GM15510 (cell line): Measurements from ENCODE around the gene DNM1.

Experiments
- POLR2A ChIP-seq: IDR thresholded peaks from 3 replicates; pipeline ENCODE4 v1.6.1; 2011; ENCODE audit warnings: borderline replicate concordance; ENCODE audit not compliant: insufficient read length; ENCODE audit errors: extremely low read depth

Gene DNM1

DNA sequence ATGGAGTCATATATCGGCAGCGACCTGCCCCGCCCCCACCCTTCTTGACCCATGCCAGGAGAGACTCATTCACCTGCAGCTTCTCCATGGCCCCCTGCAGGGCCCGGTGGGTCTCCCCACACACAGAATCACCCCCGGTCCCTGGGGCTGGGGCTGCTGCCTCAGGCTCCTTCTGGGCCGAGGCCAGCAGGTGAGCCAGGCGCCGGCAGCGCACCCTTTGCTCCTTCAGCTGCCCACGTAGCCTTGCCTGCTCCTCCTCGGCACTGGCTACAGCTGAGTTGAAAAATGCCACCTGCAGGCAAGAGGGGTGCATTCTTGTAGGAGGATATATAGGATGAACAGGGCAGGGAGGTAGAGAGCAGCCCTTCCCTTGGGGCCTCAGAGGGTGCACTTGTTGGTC, 54.7 kb downstream of the DNM1 start:
- no peak for TF ChIP-seq POLR2A

DNA sequence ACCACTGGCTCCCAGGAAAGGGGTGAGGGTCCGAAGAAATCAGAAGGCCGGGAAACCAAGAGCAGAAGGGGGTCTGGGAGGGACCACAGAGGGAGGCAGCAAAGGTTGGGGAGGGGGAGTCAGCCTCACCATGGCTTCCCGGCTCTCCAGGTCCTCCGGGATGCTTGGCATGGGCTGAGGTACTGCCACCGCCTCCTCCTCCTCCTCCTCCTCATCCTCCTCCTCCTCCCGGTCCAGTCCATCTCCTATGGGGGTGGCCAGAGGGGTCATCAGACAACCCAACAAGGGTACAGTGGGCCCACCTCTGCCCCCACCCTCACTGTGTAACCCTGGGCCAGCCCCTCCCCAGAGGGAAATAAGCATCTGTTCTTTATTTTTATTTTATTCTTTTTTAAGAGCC, 55.1 kb downstream of the DNM1 start:
- TF ChIP-seq POLR2A: no peak

DNA sequence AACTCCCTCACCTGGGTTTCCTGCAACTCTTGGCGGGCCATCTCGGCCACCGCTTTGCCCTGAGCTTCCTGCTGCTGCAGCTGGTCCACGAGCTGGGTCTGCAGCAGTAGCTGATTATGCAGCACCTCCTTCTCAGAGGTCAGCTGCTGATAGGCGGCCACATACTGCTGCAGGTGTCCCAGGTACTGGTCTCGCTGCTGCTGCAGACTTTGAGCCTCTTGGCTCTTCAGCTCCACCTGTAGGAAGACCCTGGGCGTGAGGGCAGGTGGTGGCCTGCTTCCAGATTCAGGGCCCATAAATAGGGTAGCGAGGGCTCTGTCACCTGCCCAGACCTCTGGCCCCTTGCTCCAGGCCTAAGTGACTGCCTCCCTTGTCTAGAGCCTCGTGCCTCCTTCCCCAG, 56.0 kb downstream of the DNM1 start:
- no peak for TF ChIP-seq POLR2A

DNA sequence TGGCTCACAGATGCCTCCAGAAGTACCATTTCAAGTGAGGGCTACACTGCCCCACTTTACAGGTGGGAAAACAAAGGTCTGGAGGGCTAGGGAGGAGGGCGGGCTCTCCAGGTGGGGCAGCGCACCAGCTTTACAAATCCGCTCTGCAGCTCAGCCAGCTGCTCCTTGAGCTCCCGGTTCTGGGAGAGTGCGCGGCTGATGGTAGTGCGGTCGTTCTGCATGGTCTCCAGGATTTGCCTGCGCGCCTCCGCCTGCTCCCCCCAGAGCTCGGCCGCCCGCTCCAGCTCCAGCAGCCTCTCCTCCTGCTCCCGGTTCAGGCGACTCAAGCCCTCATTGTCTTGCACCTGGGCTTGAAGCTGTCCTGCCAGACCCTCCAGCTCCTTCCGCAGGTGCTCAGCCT, 57.2 kb downstream of the DNM1 start:
- TF ChIP-seq POLR2A: no peak

DNA sequence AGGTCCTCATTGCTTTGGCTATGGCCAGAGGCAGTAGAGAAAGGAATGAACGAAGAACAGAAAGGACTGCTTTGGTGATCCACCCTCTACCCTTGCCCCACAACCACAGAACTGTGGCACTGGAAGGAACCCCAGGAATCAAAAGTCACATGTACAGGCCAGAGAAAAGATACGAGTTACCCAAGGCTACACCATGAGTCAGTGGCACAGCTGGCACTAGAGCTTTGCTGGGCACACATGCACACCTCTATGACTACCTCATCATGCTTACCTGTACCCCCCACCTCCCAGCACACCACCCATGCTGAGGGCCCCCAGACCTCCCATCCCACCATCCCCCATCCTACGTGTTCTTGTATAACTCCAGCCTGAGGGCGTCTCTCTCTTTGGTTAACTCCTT, 59.5 kb downstream of the DNM1 start:
- TF ChIP-seq POLR2A: no peak

DNA sequence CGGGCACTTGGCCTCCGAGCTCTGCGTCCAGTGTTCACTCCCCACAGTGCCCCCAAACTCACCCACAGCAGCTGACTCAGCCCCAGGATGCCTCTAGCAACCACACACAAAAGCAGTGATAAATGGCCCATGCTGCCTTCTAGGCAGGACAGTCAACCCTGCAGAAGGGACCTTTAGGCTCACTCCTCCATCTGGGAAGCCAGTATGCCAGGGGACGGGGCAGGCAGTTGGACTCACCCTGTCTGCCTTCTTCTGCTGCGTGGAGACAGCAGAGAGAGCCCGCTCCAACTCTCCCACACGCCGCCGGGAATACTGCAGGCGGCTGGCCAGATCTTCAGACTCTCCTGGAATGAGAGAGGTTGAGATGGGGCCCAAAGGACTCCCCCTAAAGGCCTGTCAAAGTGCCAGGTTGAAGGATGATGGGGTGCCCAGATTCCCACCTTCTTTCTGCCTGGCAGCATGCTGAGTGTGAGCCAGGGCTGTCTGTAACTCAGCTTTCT, 62.2 kb downstream of the DNM1 start:
- TF ChIP-seq POLR2A: no peak

DNA sequence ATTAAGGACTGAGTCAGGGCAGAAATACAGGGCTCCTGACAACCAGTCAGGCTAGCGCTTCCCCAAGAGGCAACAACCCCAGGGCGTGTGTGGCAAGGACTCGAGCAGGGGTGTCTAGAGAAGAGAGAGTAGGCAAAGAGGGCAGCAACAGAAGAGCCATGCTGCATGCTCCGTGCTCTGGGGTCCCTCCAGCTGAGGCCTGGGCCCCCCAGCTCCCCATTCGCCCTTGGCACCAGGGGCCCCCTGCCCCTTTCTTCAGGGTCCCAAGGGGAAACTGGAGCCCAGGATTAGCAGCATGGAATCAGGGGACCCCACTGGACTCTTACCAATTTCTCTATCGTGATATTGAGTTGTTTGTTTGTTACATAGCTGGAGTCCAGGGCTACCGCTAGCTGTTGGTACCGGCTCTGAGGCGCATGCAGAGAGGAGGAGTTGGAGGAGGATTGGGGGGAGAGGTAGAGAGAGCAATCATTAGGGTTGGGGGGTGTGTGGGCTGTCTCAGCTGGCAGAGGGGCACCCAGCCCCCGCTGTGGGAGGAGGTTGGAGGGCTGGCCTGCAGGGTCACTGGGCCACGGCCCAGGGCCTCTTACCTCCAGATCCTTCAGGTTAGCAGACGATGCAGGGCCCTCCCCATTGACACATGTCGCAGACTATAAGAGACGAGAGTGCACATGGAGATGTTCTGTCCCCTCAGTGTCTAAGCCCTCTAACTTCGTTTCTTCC, 63.9 kb downstream of the DNM1 start:
- no peak for TF ChIP-seq POLR2A

GRCh38 chr9:128271112-128271511, 67.9 kb downstream of the DNM1 start:
- TF ChIP-seq POLR2A: no peak

GRCh38 chr9:128271512-128271911, 68.3 kb downstream of the DNM1 start:
- no peak for TF ChIP-seq POLR2A

DNA sequence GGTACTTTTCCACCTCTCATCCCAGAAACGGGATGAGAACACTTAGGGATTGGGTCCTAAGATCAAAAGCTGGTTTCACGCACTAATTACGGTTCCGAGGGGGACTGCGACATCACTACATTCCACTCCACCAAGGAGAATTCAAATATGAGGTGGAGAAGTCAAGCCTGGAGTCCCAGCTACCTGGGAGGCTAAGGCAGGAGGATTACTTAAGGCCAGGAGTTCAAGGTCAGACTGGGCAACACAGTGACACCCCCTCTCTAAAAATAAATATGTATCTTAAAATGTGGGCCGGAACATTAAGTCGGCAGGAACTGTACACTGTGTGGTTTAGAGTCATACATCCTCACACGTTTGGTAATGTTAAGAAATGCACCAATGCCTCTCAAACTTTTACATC, 71.1 kb downstream of the DNM1 start:
- TF ChIP-seq POLR2A: no peak

GRCh38 chr9:128275198-128276007, 72.2 kb downstream of the DNM1 start, which contains the start of gene GOLGA2:
TSS of gene GOLGA2 (minus strand) at chr9:128276007. CDS start at chr9:128275976, 31 bp downstream.
- peak; percentile 49 for TF ChIP-seq POLR2A

GRCh38 chr9:128276008-128276573, 72.9 kb downstream of the DNM1 start, which contains the start of gene SWI5:
TSS of gene SWI5 (plus strand) at chr9:128276276.
- peak; percentile 99 for TF ChIP-seq POLR2A

DNA sequence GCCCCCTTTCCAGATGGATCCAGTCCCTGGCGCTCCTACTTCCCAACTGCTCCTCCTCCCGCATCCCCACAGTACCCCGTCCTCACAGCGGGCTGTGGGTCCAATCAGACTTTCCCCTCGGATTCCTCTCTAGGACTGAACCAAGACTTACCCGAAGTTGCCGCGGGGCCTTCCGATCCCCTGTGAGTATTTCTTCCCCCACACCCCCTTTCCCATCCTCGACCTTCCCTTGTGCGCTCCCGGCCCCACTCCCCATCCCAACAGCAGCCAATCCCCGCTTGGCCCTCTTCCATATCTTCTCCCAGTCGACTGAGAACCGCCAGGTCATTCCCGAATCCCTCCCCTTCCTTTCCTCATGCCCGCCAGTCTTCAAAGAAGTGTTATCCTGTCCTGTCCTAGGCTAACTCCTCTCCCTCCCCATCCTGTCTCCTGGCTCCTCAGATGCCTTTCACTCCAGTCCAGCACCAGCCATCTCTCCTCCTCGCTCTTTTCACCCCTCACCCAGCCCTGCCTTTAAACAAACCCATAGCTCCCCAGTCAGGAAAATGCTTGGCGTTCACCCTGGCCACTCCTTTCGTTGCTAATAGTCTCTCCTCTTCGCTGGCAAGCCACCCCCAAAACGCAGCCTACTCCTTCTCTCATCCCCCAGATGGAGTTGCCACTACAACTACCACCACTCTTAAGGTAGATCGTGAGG, 73.5 kb downstream of the DNM1 start:
- TF ChIP-seq POLR2A: no peak

DNA sequence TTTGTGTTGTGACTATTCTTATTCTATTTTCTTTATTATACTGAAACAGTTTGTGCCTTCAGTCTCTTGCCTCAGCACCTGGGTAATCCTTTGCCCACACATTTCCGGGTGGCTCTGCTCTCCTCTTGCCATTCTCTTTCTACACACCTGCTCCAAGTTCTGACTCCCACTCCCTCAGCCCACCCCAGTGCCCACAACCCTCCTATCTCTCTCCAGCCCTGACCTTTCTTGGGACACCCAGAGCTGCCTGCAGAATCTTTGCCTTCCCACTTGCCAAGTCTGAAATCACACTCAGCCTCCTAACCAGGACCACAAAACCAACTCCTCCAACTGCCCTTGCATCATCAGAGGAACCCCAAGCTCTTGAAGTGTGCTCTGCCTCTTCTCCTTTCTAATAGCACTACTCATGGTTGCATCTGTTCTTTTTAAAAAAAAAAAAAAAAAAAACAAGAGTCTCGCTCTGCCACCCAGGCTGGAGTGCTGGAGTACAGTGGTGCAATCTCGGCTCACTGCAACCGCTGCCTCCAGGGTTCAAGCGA, 77.0 kb downstream of the DNM1 start:
- TF ChIP-seq POLR2A: no peak
